ENCODE data around the gene ARF1. TPM values are rescaled to one million over a fixed set of nuclear protein-coding genes. Genes with fewer than 3 reads are reported as not detected.

Gene ARF1
- total and polyA plus RNA-seq, 2 of the 13 experiments (the other 11 are each of a cell fraction or from before 2014, with no cell fraction given) = 186 to 327 TPM

- peaks cover 3 to 29% of the 10 kb centered on the region in 2 experiments; a peak in 4 of 5 replicates for H3K27me3 ChIP-seq (ENCODE audit: control insufficient read depth in 1 of 2, insufficient read depth in 2 of 2, low read length in 2 of 2)
- POLR2A ChIA-PET = no interaction called here
- WGBS (ENCODE audit: low lambda C conversion rate) = 17% methylated on average over 2 of the region's 2 CpGs
Measured at GRCh38 chr1:228033376-228033775, 49.1 kb upstream of the ARF1 start.

More at GRCh38 chr1:228033376-228033775, 49.1 kb upstream of the ARF1 start:
- no peaks in the 10 kb centered on the region for H3K79me2 ChIP-seq (ENCODE audit: insufficient read depth, low read length)
- intact Hi-C loops (cut with micrococcal nuclease; ENCODE audit: unreplicated experiment) = no loop called here
- no peaks in the 10 kb centered on the region for H3K9me3 ChIP-seq (ENCODE audit: low read length)
- CTCF ChIA-PET (ENCODE audit: low intra/inter-chr PET ratio, low total read pairs) = no interaction called here
- DNase-seq (ENCODE audit: low spot score) (no peak), FAIRE-seq (no peak), ATAC-seq (no peak)
- H3K9ac ChIP-seq (ENCODE audit: insufficient read depth, low read depth, low read length) = no peak overlapping the region
- in situ Hi-C loops (cut with HindIII; ENCODE audit: extremely low pct_ligation_motif_present, low pct_unique_long_range_greater_than_20kb) = no loop called here
- H3K36me3 ChIP-seq (replicated peaks in 1 of 2; ENCODE audit: control insufficient read depth in 1 of 2, insufficient read depth in 2 of 2, low read length in 2 of 2) = no peaks in the 10 kb centered on the region
- BruUV-seq (replicated peaks) = no TSS peak
- H3K4me3 ChIP-seq (replicated peaks in 1 of 3; ENCODE audit: insufficient read depth in 1 of 3, low read depth in 2 of 3, low read length in 3 of 3) = no peak overlapping the region
- H3K27ac ChIP-seq (ENCODE audit: extremely low read length, insufficient read depth, low read length) = no peak overlapping the region
- H4K20me1 ChIP-seq (ENCODE audit: insufficient read depth, low read length) = no peaks in the 10 kb centered on the region
- H2AFZ ChIP-seq (ENCODE audit: low read length) = no peak overlapping the region
- no peak for TF ChIP-seq TBL1XR1 (IDR thresholded peaks at IDR 0.05; ENCODE audit: borderline replicate concordance, low read length, partially characterized antibody)
- no peak for TF ChIP-seq HNRNPUL1 (IDR thresholded peaks at IDR 0.05; ENCODE audit: low read depth, low read length)
- no peak for TF ChIP-seq ZNF768 (CRISPR knock-in tag; IDR thresholded peaks at IDR 0.05)
- TF ChIP-seq HNF1B (CRISPR knock-in tag; IDR thresholded peaks at IDR 0.05) = no peak
- no peak for TF ChIP-seq CEBPZ (IDR thresholded peaks at IDR 0.05; ENCODE audit: low read length)
- no peak for TF ChIP-seq PHF20 (CRISPR knock-in tag; IDR thresholded peaks at IDR 0.05)
- no peak for TF ChIP-seq FLYWCH1 (CRISPR knock-in tag; IDR thresholded peaks at IDR 0.05)
- H3K4me2 ChIP-seq (ENCODE audit: low read depth, low read length) = no peak overlapping the region
- no peaks in the 10 kb centered on the region for H3K4me1 ChIP-seq (ENCODE audit: insufficient read depth, low read length)
